ENCODE data around the gene ZNF148.
"Not testable (repeated sequence)": the region's sequence is repeated elsewhere in the genome, so short reads cannot be mapped to it uniquely, and the experiment has no call there.

The ZNF148 gene

DNA sequence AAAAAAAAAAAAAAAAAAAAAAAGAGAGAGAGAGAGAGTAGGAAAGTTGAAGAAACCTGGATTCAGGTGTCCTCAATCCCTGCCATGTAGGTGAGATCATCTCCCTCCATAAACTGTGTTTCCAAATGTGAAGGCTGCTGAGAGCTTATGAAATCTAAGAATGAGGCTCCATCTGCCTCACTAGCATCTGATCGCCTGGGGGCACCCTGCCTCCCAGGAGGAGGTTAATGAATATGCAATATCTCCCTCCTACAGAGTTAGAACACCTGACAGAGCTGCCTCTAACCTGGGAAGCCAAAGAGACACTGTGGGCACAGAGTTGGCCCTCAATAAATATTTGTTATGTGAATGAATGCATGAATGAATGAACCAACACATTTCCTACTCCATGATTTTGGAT, 23.8 kb upstream of the ZNF148 start:
- no peaks in the 10 kb centered on the region for H3K27me3 ChIP-seq
- no peak overlapping the region for H3K4me2 ChIP-seq
- H3K9ac ChIP-seq, result no peak overlapping the region
- H4K20me1 ChIP-seq, result no peaks in the 10 kb centered on the region
- no peaks in the 10 kb centered on the region for H3K36me3 ChIP-seq
- H3K4me1 ChIP-seq, result peaks cover 9% of the 10 kb centered on the region; the same call in 1 of the 2 replicates
- H3K4me3 ChIP-seq, result no peak overlapping the region
- TF ChIP-seq Cebpa-rat (IDR thresholded peaks at IDR 0.05), result no peak
- H3K9me3 ChIP-seq, result no peaks in the 10 kb centered on the region
- no peak overlapping the region for H3K27ac ChIP-seq

DNA sequence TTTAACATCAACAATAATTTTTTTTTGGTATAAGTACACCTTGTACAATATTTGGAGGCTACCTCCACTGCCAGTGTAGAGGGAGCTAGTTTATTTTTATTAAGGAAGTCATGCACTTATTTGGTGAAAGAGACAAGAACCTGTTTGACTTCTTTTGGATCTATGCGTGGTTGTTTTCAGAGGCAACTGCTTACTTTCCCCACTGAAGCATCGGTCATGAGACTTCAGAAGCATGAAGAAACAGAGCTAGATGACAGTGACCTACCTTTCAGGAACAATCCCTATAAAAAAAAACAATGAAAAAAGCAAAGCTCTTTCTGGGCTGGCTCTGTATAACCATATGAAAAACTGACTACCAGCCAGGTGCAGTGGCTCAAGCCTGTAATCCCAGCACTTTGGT, 20.0 kb upstream of the ZNF148 start:
- no peaks in the 10 kb centered on the region for H3K4me1 ChIP-seq
- TF ChIP-seq Cebpa-rat (IDR thresholded peaks at IDR 0.05), result no peak
- H3K4me2 ChIP-seq, result no peak overlapping the region
- no peak overlapping the region for H3K9ac ChIP-seq
- no peaks in the 10 kb centered on the region for H3K27me3 ChIP-seq
- H3K27ac ChIP-seq, result no peak overlapping the region
- H3K4me3 ChIP-seq, result no peak overlapping the region
- no peaks in the 10 kb centered on the region for H3K9me3 ChIP-seq
- no peaks in the 10 kb centered on the region for H3K36me3 ChIP-seq
- H4K20me1 ChIP-seq, result no peaks in the 10 kb centered on the region

DNA sequence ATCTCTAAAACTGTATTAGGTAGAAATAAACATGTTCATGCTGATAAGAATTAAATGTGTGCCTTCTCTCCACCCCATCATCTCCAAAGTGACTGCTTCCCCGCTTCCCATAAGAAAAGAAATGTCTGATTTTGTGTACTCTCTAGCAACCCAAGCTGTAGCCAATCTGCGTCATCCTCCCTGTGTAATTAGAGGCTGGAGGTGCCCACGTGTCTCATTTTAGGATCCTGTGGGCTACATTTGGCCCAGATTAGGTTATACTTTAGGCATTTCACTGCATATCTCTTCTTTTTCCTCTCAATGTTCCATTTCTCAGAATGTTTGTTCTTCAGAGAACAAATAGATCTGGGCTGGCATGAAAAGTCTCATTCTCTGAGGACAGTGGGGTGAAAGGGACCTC, 19.3 kb upstream of the ZNF148 start:
- Histone ChIP-seq H3K4me3 (no peak overlapping the region), H3K4me2 (no peak overlapping the region), H3K9me3 (no peaks in the 10 kb centered on the region), H3K4me1 (peaks cover 1% of the 10 kb centered on the region), H4K20me1 (no peaks in the 10 kb centered on the region), H3K27me3 (no peaks in the 10 kb centered on the region), H3K9ac (no peak overlapping the region), H3K27ac (no peak overlapping the region), H3K36me3 (no peaks in the 10 kb centered on the region)
- no peak for TF ChIP-seq Cebpa-rat (IDR thresholded peaks at IDR 0.05)

DNA sequence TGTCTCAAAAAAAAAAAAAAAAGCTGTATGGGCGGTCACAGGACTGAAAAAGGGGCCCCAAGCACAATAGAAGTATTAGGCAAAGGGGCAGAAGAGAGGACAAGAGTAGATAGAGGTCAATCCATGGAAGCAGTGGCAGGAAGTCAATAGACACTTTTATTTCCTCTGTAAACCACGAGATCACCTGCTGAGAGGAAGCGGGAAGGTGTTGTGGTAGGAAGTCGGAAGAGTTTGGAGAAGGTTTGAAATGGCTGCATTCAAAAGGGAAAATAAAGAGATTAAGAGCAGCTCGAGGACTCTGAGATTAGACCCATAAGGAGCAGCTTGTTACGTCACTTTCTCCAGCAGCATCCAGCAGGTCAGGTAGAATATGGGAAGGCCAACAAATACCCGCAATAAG, 14.2 kb upstream of the ZNF148 start:
- H3K9ac ChIP-seq, result no peak overlapping the region
- no peaks in the 10 kb centered on the region for H3K36me3 ChIP-seq
- H3K27me3 ChIP-seq, result no peaks in the 10 kb centered on the region
- H3K9me3 ChIP-seq, result no peaks in the 10 kb centered on the region
- H3K27ac ChIP-seq, result no peak overlapping the region
- H3K4me2 ChIP-seq, result peak overlapping the region; percentile 34; the same call in 1 of the 2 replicates
- no peaks in the 10 kb centered on the region for H4K20me1 ChIP-seq
- no peak overlapping the region for H3K4me3 ChIP-seq
- no peak for TF ChIP-seq Cebpa-rat (IDR thresholded peaks at IDR 0.05)
- peaks cover 7% of the 10 kb centered on the region for H3K4me1 ChIP-seq

DNA sequence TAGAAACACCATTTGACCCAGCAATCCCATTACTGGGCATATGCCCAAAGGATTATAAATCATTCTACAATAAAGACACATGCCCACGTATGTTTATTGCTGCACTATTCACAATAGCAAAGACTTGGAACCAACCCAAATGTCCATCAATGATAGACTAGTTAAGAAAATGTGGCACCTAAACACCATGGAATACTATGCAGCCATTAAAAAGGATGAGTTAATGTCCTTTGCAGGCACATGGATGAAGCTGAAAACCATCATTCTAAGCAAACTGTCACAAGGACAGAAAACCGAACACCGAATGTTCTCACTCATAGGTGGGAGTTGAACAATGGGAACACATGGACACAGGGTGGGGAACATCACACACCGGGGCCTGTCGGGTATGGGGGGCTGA, 13.2 kb upstream of the ZNF148 start:
- not testable (repeated sequence) for H4K20me1 ChIP-seq, H3K9me3 ChIP-seq, H3K36me3 ChIP-seq, H3K27ac ChIP-seq, H3K4me2 ChIP-seq, H3K9ac ChIP-seq, H3K4me3 ChIP-seq, H3K27me3 ChIP-seq, H3K4me1 ChIP-seq

DNA sequence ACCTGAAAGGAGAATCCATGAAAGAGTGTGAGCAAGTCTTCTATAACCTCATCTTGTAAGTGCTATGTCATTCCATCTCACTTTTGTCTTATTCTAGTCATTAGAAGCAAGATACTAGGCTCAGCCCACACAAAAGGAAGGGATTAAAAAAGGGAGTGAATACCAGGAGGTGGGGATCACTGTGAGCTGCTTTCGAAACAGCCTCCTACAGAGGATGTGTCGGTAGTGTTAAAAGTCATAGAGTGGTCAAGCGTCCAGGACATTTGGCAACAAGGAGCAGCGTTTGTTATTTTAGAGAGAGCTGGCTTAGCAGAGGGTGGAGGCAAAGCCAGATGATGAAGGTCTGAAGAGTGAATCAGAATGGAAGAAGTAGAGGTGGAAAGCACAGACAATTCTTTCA, 11.7 kb upstream of the ZNF148 start:
- H3K4me3 ChIP-seq, result no peak overlapping the region
- no peaks in the 10 kb centered on the region for H3K36me3 ChIP-seq
- no peak overlapping the region for H3K9ac ChIP-seq
- H3K4me1 ChIP-seq, result peaks cover 7% of the 10 kb centered on the region
- H3K4me2 ChIP-seq, result no peak overlapping the region
- TF ChIP-seq Cebpa-rat (IDR thresholded peaks at IDR 0.05), result no peak
- no peaks in the 10 kb centered on the region for H3K27me3 ChIP-seq
- H3K9me3 ChIP-seq, result no peaks in the 10 kb centered on the region
- no peaks in the 10 kb centered on the region for H4K20me1 ChIP-seq
- no peak overlapping the region for H3K27ac ChIP-seq

DNA sequence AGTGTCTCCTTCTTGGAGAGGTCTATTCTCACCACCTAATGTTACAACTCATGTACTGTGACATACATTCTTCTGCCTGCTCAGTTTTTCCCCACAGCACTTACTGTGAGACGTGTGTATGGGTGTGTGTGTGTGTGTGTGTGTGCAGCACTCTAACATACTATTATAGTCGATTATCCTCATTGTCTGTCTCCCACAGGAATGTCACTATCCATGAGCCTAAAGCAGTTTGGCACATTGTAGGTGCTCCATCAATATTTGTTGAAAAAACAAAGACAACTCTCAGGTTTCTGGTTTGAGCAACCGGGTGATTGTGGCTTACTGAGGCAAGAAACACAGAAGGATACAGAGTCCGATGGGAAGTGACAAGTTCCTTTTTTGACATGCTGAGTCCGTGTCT, 8.6 kb upstream of the ZNF148 start:
- H3K27me3 ChIP-seq, result no peaks in the 10 kb centered on the region
- H3K4me1 ChIP-seq, result no peaks in the 10 kb centered on the region
- no peaks in the 10 kb centered on the region for H3K36me3 ChIP-seq
- H4K20me1 ChIP-seq, result no peaks in the 10 kb centered on the region
- TF ChIP-seq Cebpa-rat (IDR thresholded peaks at IDR 0.05), result no peak
- no peak overlapping the region for H3K4me2 ChIP-seq
- H3K9me3 ChIP-seq, result no peaks in the 10 kb centered on the region
- H3K4me3 ChIP-seq, result no peak overlapping the region
- no peak overlapping the region for H3K9ac ChIP-seq
- no peak overlapping the region for H3K27ac ChIP-seq

DNA sequence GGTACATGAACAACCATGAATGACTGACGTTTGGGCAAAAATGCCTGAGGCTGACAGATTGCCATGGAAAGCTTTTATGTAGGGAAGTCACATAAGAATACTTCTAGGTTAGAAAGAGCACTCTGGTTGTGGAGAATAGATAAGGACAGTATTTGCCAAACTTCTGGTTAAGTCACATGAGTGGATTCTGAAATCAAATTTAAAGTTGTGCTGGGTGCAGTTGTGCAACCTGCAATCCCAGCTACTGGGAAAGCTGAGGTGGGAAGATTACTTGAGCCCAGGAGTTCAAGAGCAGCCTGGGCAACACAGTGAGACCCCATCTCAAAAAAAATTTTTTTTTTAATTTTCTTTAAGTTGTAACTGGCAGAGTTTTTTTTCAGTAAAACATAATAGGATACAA, 7.2 kb upstream of the ZNF148 start:
- no peak overlapping the region for H3K9ac ChIP-seq
- H3K4me2 ChIP-seq, result no peak overlapping the region
- no peaks in the 10 kb centered on the region for H3K4me1 ChIP-seq
- no peak overlapping the region for H3K4me3 ChIP-seq
- no peaks in the 10 kb centered on the region for H3K36me3 ChIP-seq
- TF ChIP-seq Cebpa-rat (IDR thresholded peaks at IDR 0.05), result no peak
- H3K27ac ChIP-seq, result no peak overlapping the region
- no peaks in the 10 kb centered on the region for H3K9me3 ChIP-seq
- no peaks in the 10 kb centered on the region for H4K20me1 ChIP-seq
- no peaks in the 10 kb centered on the region for H3K27me3 ChIP-seq

DNA sequence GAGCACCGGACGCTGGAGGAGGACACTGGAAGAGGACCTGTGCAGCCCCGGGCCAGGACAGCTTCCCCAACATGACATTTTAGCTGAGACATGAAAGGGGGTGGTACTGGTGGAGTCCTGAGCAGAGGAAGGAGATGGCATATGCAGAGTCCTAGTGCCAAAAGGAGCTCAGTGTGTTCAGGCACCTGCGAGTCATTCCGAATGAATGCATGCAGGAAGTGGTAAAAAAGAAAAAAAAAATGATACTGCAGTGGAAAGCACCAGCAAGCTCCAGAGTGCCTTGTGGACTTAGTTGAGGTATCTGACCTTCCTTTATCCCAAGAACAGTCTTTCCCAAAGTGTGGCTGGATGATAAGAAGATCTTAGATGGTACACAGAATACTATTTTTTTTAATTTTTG, 6.6 kb upstream of the ZNF148 start:
- Histone ChIP-seq H3K4me1 (no peaks in the 10 kb centered on the region), H3K27me3 (no peaks in the 10 kb centered on the region), H3K9me3 (no peaks in the 10 kb centered on the region), H4K20me1 (no peaks in the 10 kb centered on the region), H3K27ac (no peak overlapping the region), H3K9ac (no peak overlapping the region), H3K36me3 (no peaks in the 10 kb centered on the region), H3K4me2 (no peak overlapping the region), H3K4me3 (no peak overlapping the region)
- no peak for TF ChIP-seq Cebpa-rat (IDR thresholded peaks at IDR 0.05)

DNA sequence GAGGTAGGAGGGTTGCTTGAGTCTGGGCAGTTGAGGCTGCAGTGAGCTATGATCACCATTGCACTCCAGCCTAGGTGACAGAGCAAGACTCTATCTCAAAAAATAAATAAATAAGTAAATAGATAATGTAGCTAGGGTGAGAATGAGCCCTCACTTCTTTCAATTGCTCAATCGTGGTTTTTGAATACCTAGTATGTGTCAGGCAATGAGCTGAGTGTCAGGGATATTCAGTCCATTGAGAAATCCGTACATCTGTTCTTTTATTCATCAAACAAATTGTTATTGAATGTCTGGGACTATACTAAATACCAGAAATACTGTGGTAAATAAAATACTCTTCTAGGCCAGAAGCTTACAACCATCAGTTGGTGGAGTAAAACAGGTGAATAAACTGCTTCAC, 6.2 kb upstream of the ZNF148 start:
- Histone ChIP-seq H3K27ac (no peak overlapping the region), H3K9me3 (no peaks in the 10 kb centered on the region), H3K36me3 (no peaks in the 10 kb centered on the region), H4K20me1 (no peaks in the 10 kb centered on the region), H3K27me3 (no peaks in the 10 kb centered on the region), H3K4me1 (peaks cover 2% of the 10 kb centered on the region), H3K4me2 (no peak overlapping the region), H3K9ac (no peak overlapping the region), H3K4me3 (no peak overlapping the region)
- TF ChIP-seq Cebpa-rat (IDR thresholded peaks at IDR 0.05), result no peak

DNA sequence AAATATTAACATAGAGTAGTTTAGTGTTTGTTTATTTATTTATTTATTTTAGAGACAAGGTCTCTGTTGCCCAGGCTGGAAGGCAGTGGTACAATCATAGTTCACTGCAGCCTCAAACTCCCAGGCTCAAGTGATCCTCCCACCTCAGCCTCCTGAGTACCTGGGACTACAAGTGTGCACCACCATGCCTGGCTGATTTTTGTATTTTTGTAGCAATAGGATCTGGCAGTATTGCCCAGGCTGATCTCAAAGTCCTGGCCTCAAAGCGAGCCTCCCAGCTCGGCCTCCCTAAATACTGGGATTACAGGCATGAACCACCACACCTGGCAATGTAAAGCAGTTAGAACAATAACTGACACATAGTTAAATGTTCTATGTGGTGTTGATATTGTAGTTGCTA, 4.4 kb upstream of the ZNF148 start:
- H3K9me3 ChIP-seq, result no peaks in the 10 kb centered on the region
- no peak overlapping the region for H3K27ac ChIP-seq
- no peak overlapping the region for H3K4me3 ChIP-seq
- peaks cover 9% of the 10 kb centered on the region for H3K4me1 ChIP-seq
- H3K9ac ChIP-seq, result no peak overlapping the region
- H4K20me1 ChIP-seq, result peaks cover under 1% of the 10 kb centered on the region
- no peaks in the 10 kb centered on the region for H3K27me3 ChIP-seq
- H3K4me2 ChIP-seq, result no peak overlapping the region
- H3K36me3 ChIP-seq, result no peaks in the 10 kb centered on the region
- no peak for TF ChIP-seq Cebpa-rat (IDR thresholded peaks at IDR 0.05)
